ENCODE data around the gene BCL3. TPM values are rescaled to one million over a fixed set of nuclear protein-coding genes. Genes with fewer than 3 reads are reported as not detected.

Gene BCL3, protein sequence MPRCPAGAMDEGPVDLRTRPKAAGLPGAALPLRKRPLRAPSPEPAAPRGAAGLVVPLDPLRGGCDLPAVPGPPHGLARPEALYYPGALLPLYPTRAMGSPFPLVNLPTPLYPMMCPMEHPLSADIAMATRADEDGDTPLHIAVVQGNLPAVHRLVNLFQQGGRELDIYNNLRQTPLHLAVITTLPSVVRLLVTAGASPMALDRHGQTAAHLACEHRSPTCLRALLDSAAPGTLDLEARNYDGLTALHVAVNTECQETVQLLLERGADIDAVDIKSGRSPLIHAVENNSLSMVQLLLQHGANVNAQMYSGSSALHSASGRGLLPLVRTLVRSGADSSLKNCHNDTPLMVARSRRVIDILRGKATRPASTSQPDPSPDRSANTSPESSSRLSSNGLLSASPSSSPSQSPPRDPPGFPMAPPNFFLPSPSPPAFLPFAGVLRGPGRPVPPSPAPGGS
- polyA plus RNA-seq (2013), result 28.4 TPM

DNA sequence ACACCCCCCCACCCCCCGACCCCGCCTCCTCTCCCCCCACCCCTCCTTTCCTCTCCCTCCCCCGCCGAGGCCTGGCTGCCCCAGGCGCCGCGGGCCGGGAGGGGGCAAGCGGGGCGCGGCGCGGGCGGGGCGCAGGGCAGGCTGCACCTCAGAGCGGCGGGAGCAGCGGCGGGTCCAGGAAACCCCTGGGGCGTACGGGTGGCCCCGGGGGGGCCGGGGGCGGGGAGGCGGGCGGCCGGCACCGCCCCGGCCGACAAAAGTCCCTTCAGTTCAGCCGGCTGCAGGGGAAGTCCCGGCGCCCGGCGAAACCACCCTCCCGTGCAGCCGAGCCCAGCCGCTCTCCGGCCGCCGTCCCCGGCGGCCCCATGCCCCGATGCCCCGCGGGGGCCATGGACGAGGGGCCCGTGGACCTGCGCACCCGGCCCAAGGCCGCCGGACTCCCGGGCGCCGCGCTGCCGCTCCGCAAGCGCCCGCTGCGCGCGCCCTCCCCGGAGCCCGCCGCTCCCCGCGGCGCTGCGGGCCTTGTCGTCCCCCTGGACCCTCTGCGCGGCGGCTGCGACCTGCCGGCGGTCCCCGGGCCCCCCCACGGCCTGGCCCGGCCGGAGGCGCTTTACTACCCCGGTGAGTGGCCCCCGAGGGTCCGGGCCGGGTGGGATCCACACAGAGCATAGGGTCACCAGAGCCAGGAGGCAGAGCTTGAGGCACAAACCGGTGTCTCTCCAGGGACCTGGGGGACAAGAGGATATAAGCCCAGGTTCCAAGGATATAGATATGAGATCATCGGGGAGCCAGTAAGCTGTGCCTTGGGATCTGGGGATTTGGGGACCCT lies at the start of gene BCL3:
Gene BCL3 (plus strand): TSS at position 283 of the 829 bp plus-strand sequence. CDS start 83 bp downstream, at position 366.
- ChIA-PET POLR2A (interaction anchor here (0.6 to 2.0 kb wide), 4 partner anchors 13 to 27 kb away, joined by 3 to 7 read pairs (median 4); no protein-coding TSS in a partner anchor), CTCF (interaction anchor here (1.0 to 1.6 kb wide), 5 partner anchors 9 to 58 kb away, joined by 3 to 17 read pairs (median 3); no protein-coding TSS in a partner anchor)
- Histone ChIP-seq H3K4me3 (ENCODE audit: control insufficient read depth in 1 of 7, extremely low read depth in 1 of 7, insufficient read depth in 4 of 7, low read depth in 2 of 7, low read length in 6 of 7) (peak within 1 kb of the TSS; percentile 73 to 92 (median 82)), H3K4me1 (ENCODE audit: control extremely low read depth in 1 of 4, control insufficient read depth in 4 of 4, insufficient read depth in 4 of 4, low read length in 3 of 4) (peaks cover 16 to 77% (median 57%) of the 10 kb centered on the region in 4 experiments), H3K27ac (ENCODE audit: insufficient read depth in 1 of 2, low read depth in 1 of 2, low read length in 2 of 2, poor library complexity in 1 of 2, severe bottlenecking in 2 of 2) (peak within 1 kb of the TSS; percentile 78 to 90), H3K36me3 (ENCODE audit: control insufficient read depth in 4 of 4, insufficient read depth in 4 of 4, low read length in 3 of 4) (peaks cover 0 to 29% (median 17%) of the 10 kb centered on the region in 4 experiments), H3K27me3 (replicated peaks in 2 of 5; ENCODE audit: control insufficient read depth in 4 of 5, insufficient read depth in 5 of 5, low read length in 4 of 5) (no peaks in the 10 kb centered on the region), H3K9me3 (ENCODE audit: control extremely low read depth in 1 of 5, control insufficient read depth in 4 of 5, insufficient read depth in 2 of 5, low read depth in 1 of 5, low read length in 4 of 5) (no peaks in the 10 kb centered on the region)
- peak; percentile 72 to 91 (median 89) for DNase-seq
- 0% methylated on average over 51 of the region's 88 CpGs for WGBS (ENCODE audit: insufficient coverage)

DNA sequence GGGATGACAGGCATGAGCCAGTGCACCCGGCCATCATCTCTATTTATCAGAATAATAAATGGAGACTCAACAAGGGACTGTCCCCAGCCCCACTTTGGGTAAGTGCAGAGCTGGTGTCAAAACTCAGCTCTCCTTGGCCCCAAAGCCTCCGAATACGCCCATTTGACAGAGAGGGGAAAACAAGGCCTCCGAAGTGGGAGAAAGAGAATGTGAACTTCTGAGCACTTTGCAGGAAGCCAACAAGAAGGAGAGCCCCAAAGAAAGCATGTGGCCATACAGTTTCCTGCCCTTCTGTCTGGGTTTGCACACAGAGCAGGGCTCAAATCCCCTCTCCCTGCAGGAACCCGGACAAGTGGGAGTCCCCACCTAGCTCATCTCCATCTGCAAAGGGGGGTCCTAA lies 48.0 kb upstream of the BCL3 start:
- Histone ChIP-seq H3K4me3 (ENCODE audit: control insufficient read depth in 1 of 7, extremely low read depth in 1 of 7, insufficient read depth in 4 of 7, low read depth in 2 of 7, low read length in 6 of 7) (no peak overlapping the region), H3K27ac (ENCODE audit: insufficient read depth in 1 of 2, low read depth in 1 of 2, low read length in 2 of 2, poor library complexity in 1 of 2, severe bottlenecking in 2 of 2) (no peak overlapping the region), H3K27me3 (replicated peaks in 2 of 5; ENCODE audit: control insufficient read depth in 4 of 5, insufficient read depth in 5 of 5, low read length in 4 of 5) (no peaks in the 10 kb centered on the region), H3K36me3 (ENCODE audit: control insufficient read depth in 4 of 4, insufficient read depth in 4 of 4, low read length in 3 of 4) (no peaks in the 10 kb centered on the region), H3K9me3 (ENCODE audit: control extremely low read depth in 1 of 5, control insufficient read depth in 4 of 5, insufficient read depth in 2 of 5, low read depth in 1 of 5, low read length in 4 of 5) (no peaks in the 10 kb centered on the region), H3K4me1 (ENCODE audit: control extremely low read depth in 1 of 4, control insufficient read depth in 4 of 4, insufficient read depth in 4 of 4, low read length in 3 of 4) (peaks cover 0 to 27% (median 19%) of the 10 kb centered on the region in 4 experiments)
- POLR2A ChIA-PET, result no interaction called here
- 98% methylated on average over 4 of the region's 5 CpGs for WGBS (ENCODE audit: insufficient coverage)
- CTCF ChIA-PET, result interaction anchor here (0.9 to 1.2 kb wide), 2 partner anchors 14 to 21 kb away, joined by 3 read pairs; no protein-coding TSS in a partner anchor
- no peak for DNase-seq

DNA sequence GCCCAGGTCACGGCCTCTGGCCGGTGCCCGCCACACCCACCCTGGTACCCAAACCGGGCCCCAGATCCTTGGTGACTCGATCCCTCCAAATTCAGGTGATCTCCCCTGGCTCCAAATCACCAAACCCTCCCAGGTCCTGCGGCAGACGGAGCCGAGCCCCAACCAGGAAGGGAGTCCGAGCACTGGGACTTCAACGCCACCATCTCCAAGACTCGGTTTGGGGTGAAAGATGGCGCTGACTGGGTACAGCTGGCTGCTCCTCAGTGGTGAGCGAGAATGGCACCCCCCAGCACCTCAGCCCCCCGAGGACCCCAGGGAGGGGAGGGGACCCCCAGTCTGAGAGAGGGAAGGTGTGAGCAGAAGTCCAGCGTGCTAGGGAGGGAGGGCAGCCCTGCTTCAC lies 47.3 kb upstream of the BCL3 start:
- H3K9me3 ChIP-seq (ENCODE audit: control extremely low read depth in 1 of 5, control insufficient read depth in 4 of 5, insufficient read depth in 2 of 5, low read depth in 1 of 5, low read length in 4 of 5), result no peaks in the 10 kb centered on the region

DNA sequence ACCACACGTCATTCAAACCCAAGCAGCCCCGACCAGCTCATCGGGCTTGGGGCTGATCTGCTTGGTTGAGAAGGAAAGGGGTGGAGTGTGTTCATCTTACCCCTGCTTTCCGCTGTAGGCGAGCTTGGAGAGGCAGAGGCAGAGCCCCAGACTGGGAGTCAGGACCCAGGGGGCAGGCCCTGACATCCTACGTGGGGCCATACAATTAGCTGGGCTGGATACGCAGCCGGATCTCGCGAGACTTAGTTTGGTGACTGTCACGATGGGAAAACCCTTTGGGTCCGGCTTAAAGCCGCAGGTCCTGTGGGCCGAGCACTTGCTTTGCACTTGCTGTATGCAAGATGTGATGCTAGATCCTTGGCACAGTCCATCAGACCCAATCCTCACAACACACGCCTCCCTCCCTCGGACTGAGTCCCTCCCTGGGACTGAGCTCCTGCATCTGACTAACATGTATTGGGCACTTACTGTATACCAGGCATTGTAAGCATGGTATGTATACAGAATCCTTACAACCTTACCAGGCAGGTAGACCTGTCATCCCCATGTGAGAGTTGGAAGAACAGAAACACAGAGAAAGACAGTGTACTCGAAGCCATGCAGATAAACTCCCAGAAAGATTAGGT lies 45.8 kb upstream of the BCL3 start:
- WGBS (ENCODE audit: insufficient coverage), result 97% methylated on average over 13 of the region's 17 CpGs
- H3K4me1 ChIP-seq (ENCODE audit: control extremely low read depth in 1 of 4, control insufficient read depth in 4 of 4, insufficient read depth in 4 of 4, low read length in 3 of 4), result peaks cover 0 to 10% (median 6%) of the 10 kb centered on the region in 4 experiments
- H3K27ac ChIP-seq (ENCODE audit: insufficient read depth in 1 of 2, low read depth in 1 of 2, low read length in 2 of 2, poor library complexity in 1 of 2, severe bottlenecking in 2 of 2), result no peak overlapping the region
- DNase-seq, result no peak
- ChIA-PET POLR2A (no interaction called here), CTCF (interaction anchor here (0.9 to 1.5 kb wide), 4 partner anchors 8 to 21 kb away, joined by 3 to 5 read pairs (median 4); no protein-coding TSS in a partner anchor)
- H3K9me3 ChIP-seq (ENCODE audit: control extremely low read depth in 1 of 5, control insufficient read depth in 4 of 5, insufficient read depth in 2 of 5, low read depth in 1 of 5, low read length in 4 of 5), result no peaks in the 10 kb centered on the region
- no peaks in the 10 kb centered on the region for H3K27me3 ChIP-seq (replicated peaks in 2 of 5; ENCODE audit: control insufficient read depth in 4 of 5, insufficient read depth in 5 of 5, low read length in 4 of 5)
- no peaks in the 10 kb centered on the region for H3K36me3 ChIP-seq (ENCODE audit: control insufficient read depth in 4 of 4, insufficient read depth in 4 of 4, low read length in 3 of 4)
- no peak overlapping the region for H3K4me3 ChIP-seq (ENCODE audit: control insufficient read depth in 1 of 7, extremely low read depth in 1 of 7, insufficient read depth in 4 of 7, low read depth in 2 of 7, low read length in 6 of 7)

More for the DNA sequence above, 47.3 kb upstream of the BCL3 start:
- peaks cover 0 to 24% (median 17%) of the 10 kb centered on the region in 4 experiments for H3K4me1 ChIP-seq (ENCODE audit: control extremely low read depth in 1 of 4, control insufficient read depth in 4 of 4, insufficient read depth in 4 of 4, low read length in 3 of 4)
- POLR2A ChIA-PET, result no interaction called here
- H3K4me3 ChIP-seq (ENCODE audit: control insufficient read depth in 1 of 7, extremely low read depth in 1 of 7, insufficient read depth in 4 of 7, low read depth in 2 of 7, low read length in 6 of 7), result no peak overlapping the region
- CTCF ChIA-PET, result interaction anchor here (1.2 to 1.5 kb wide), 2 partner anchors 9 to 17 kb away, joined by 3 read pairs; no protein-coding TSS in a partner anchor
- DNase-seq, result no peak
- WGBS (ENCODE audit: insufficient coverage), result 100% methylated on average over 8 of the region's 15 CpGs
- H3K36me3 ChIP-seq (ENCODE audit: control insufficient read depth in 4 of 4, insufficient read depth in 4 of 4, low read length in 3 of 4), result no peaks in the 10 kb centered on the region
- H3K27me3 ChIP-seq (replicated peaks in 2 of 5; ENCODE audit: control insufficient read depth in 4 of 5, insufficient read depth in 5 of 5, low read length in 4 of 5), result no peaks in the 10 kb centered on the region
- H3K27ac ChIP-seq (ENCODE audit: insufficient read depth in 1 of 2, low read depth in 1 of 2, low read length in 2 of 2, poor library complexity in 1 of 2, severe bottlenecking in 2 of 2), result no peak overlapping the region

DNA sequence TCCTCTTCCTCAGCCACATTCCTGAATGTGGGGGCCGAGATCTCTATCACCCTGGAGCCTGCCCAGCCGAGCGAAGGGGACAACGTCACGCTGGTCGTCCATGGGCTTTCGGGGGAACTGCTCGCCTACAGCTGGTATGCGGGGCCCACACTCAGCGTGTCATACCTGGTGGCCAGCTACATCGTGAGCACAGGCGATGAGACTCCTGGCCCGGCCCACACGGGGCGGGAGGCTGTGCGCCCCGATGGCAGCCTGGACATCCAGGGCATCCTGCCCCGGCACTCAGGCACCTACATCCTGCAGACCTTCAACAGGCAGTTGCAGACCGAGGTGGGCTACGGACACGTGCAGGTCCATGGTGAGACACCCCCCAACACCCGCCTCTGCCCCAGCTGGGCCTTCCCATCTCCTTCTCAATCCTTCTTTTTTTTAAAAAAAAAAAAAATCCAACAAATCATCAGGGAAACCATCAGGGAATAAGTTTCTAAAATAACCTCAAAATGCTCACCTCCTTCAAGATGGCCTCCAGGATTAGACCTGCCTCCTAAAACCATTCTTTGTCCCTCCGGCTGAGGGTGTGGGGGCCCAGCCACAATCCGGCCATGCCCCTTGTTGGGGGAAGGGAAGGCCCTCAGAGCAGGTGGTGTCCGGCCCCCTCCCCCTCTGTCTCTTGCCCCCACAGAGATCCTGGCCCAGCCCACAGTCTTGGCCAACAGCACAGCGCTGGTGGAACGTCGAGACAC lies 45.0 kb upstream of the BCL3 start:
- no peak overlapping the region for H3K4me3 ChIP-seq (ENCODE audit: control insufficient read depth in 1 of 7, extremely low read depth in 1 of 7, insufficient read depth in 4 of 7, low read depth in 2 of 7, low read length in 6 of 7)
- ChIA-PET CTCF (interaction anchor here (0.9 kb wide), 2 partner anchors 19 to 21 kb away, joined by 4 to 5 read pairs; no protein-coding TSS in a partner anchor), POLR2A (no interaction called here)
- H3K9me3 ChIP-seq (ENCODE audit: control extremely low read depth in 1 of 5, control insufficient read depth in 4 of 5, insufficient read depth in 2 of 5, low read depth in 1 of 5, low read length in 4 of 5), result no peaks in the 10 kb centered on the region
- WGBS (ENCODE audit: insufficient coverage), result 97% methylated on average over 26 of the region's 28 CpGs
- peaks cover 0 to 1% (median 0%) of the 10 kb centered on the region in 4 experiments for H3K4me1 ChIP-seq (ENCODE audit: control extremely low read depth in 1 of 4, control insufficient read depth in 4 of 4, insufficient read depth in 4 of 4, low read length in 3 of 4)
- no peak for DNase-seq
- H3K36me3 ChIP-seq (ENCODE audit: control insufficient read depth in 4 of 4, insufficient read depth in 4 of 4, low read length in 3 of 4), result no peaks in the 10 kb centered on the region
- H3K27me3 ChIP-seq (replicated peaks in 2 of 5; ENCODE audit: control insufficient read depth in 4 of 5, insufficient read depth in 5 of 5, low read length in 4 of 5), result no peaks in the 10 kb centered on the region
- H3K27ac ChIP-seq (ENCODE audit: insufficient read depth in 1 of 2, low read depth in 1 of 2, low read length in 2 of 2, poor library complexity in 1 of 2, severe bottlenecking in 2 of 2), result no peak overlapping the region

DNA sequence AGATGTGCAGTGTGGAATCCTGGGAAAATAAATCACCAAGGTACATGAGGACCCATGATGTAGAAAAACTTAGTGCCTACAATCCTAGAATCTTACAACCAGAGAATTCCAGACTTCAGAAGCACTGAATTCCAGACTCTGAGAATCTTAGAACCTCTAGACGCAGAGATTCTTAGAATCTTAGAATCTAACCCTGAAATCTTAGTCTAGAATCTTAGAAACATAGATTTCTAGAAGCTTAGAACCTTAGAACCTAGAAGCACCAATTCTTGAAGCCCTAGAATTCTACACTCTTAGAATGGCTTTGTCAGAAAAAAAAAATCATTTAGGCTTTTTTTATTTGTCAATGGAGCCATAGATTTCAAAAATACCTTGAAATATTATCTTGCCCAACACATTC lies 43.5 kb upstream of the BCL3 start:
- no peak for DNase-seq
- Histone ChIP-seq H3K27me3 (replicated peaks in 2 of 5; ENCODE audit: control insufficient read depth in 4 of 5, insufficient read depth in 5 of 5, low read length in 4 of 5) (no peaks in the 10 kb centered on the region), H3K36me3 (ENCODE audit: control insufficient read depth in 4 of 4, insufficient read depth in 4 of 4, low read length in 3 of 4) (no peaks in the 10 kb centered on the region), H3K4me3 (ENCODE audit: control insufficient read depth in 1 of 7, extremely low read depth in 1 of 7, insufficient read depth in 4 of 7, low read depth in 2 of 7, low read length in 6 of 7) (no peak overlapping the region), H3K4me1 (ENCODE audit: control extremely low read depth in 1 of 4, control insufficient read depth in 4 of 4, insufficient read depth in 4 of 4, low read length in 3 of 4) (peaks cover 0 to 3% (median 1%) of the 10 kb centered on the region in 4 experiments), H3K27ac (ENCODE audit: insufficient read depth in 1 of 2, low read depth in 1 of 2, low read length in 2 of 2, poor library complexity in 1 of 2, severe bottlenecking in 2 of 2) (no peak overlapping the region), H3K9me3 (ENCODE audit: control extremely low read depth in 1 of 5, control insufficient read depth in 4 of 5, insufficient read depth in 2 of 5, low read depth in 1 of 5, low read length in 4 of 5) (no peaks in the 10 kb centered on the region)
- 83% methylated on average over 1 of the region's 1 CpG for WGBS (ENCODE audit: insufficient coverage)
- ChIA-PET POLR2A (interaction anchor here (0.6 kb wide), 1 partner anchor 10 kb away, joined by 4 read pairs; no protein-coding TSS in a partner anchor), CTCF (no interaction called here)

Measured in common myeloid progenitor, CD34-positive (primary cell).